GM19372 (cell line): ENCODE results near the gene HPGD.
"Not testable (repeated sequence)": the region's sequence is repeated elsewhere in the genome, so short reads cannot be mapped to it uniquely, and the experiment has no call there.

ENCODE experiments used
- ATAC-seq: cut with Tn5 transposase; IDR thresholded peaks from one replicate; pipeline ENCODE4 v1.9.1; 2021; ENCODE audit warnings: mild to moderate bottlenecking, low read depth, moderate library complexity; ENCODE audit not compliant: unreplicated experiment

HPGD gene

GRCh38 chr4:174528226-174528625 lies 5.9 kb upstream of the HPGD start:
- ATAC-seq: no peak

DNA sequence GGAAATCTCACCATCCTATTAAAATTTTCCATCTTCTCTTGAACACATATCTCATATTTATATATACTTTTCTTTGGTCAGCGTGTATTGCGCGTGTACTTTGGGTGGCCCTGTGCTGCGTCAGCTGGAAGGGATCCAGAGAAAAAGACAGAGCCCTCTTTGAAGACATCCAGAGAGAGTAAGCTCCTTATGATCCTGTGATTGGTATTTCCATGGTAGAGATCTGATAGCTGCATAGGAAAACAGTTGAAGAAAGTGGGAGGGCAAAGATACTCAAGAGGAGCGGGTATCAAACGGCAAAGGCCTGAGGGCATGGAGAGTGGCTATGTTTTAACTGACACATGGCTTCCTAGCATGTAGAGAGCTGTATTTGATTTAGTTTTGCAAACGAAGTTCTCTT lies 4.4 kb upstream of the HPGD start:
- no peak for ATAC-seq

DNA sequence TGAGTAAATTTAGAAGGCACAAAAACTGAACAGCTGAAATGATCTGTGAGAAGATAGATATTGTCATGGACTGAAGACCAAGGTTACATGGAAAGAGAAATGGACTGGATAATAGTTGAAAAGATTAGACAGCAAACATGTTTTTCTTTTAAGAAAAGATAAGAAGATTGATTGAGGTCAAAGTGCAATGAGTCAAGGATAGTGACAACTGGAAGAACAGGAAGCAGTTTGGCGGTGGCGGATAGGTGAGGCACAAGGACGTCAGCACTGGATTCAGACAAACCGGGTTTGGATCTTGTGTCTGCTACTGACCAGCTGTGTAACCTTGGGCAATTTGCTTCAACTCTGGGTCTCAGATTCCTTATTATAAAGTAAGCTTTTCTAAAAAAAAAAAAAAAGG lies 2.0 kb upstream of the HPGD start:
- ATAC-seq: no peak

- ATAC-seq: peak; percentile 5
Observed at GRCh38 chr4:174523025-174523693, 871 bp upstream of the HPGD start.

- peak; percentile 36 for ATAC-seq
Observed at GRCh38 chr4:174521800-174522182, 497 bp downstream of the HPGD start.

- ATAC-seq: no peak
Observed at GRCh38 chr4:174520660-174521059, 1.6 kb downstream of the HPGD start.

GRCh38 chr4:174517502-174518445 lies 4.5 kb downstream of the HPGD start:
- ATAC-seq: no peak

DNA sequence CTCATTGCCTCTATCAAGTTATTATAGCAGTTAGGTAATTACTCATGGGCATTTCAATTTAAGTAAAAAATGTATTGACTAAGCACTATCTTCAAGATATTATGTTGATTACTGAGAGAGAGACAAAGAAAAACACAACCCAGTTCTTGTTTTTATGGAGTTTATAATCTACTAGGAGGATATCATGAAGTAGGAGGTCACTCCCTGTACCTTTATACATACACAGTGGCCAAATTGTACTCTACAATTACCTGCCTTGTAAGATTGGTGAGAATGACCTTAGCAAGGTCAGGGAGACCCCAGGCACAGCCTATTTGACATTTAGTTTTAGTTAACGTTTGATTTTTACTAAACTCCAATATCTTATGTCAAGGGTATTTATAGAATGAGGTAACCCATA lies 5.5 kb downstream of the HPGD start:
- ATAC-seq: no peak

DNA sequence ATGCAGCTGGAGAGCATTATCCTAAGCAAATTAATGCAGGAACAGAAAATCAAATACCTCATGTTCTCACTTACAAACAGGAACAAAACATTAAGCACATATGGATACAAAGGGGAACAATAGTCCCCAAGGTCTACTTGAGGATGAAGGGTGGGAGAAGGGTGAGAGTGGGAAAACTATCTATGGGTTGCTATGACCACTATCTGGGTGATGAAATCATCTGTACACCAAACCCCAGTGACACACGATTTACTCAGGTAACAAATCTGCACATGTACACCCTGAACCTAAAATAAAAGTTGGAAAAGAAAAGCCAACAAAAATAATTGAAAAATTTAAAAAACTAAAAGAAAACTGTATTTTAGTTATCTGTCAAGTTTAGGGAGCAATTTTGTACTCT lies 5.9 kb downstream of the HPGD start:
- no peak for ATAC-seq

- ATAC-seq: no peak
Observed at GRCh38 chr4:174512745-174513144, 9.5 kb downstream of the HPGD start.

DNA sequence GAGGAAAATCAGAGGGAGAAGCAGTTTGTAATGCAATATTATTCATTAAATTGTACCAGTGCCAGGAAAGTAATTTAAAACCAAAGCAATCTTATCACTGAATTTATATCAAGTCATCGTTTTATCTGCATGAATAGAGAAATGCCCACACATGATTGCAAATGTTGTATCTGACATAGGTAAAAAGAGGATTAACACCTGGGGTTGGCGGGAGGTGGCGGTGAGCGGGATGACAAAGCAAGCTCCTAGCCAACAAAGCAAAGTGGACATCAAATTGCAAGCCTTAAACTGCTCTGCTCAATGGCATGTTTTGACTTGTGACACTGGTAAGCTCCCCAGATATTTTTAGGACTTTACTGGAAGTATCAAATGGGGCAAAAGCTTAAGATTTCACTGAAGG lies 16.4 kb downstream of the HPGD start:
- ATAC-seq: no peak

DNA sequence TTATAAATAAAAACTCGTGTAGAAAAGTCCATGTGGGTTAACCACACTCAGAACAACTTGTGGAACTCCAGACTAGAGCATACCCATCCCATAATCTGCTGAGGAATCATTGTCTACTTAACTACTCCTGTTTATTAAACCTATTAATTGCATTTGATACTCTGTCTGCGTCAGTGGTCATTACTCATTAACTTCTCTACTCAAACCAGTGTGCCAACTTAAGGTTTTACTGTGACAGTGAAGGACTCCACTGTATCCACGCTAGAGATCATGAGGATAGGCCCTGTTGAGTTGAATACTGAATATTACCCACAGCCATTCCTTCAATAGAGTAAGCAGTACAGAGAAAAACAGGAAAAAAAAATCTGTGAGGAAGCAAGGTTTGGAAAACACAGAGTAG lies 17.3 kb downstream of the HPGD start:
- ATAC-seq: no peak

- ATAC-seq: no peak
Observed at GRCh38 chr4:174503079-174503715, 19.1 kb downstream of the HPGD start.

DNA sequence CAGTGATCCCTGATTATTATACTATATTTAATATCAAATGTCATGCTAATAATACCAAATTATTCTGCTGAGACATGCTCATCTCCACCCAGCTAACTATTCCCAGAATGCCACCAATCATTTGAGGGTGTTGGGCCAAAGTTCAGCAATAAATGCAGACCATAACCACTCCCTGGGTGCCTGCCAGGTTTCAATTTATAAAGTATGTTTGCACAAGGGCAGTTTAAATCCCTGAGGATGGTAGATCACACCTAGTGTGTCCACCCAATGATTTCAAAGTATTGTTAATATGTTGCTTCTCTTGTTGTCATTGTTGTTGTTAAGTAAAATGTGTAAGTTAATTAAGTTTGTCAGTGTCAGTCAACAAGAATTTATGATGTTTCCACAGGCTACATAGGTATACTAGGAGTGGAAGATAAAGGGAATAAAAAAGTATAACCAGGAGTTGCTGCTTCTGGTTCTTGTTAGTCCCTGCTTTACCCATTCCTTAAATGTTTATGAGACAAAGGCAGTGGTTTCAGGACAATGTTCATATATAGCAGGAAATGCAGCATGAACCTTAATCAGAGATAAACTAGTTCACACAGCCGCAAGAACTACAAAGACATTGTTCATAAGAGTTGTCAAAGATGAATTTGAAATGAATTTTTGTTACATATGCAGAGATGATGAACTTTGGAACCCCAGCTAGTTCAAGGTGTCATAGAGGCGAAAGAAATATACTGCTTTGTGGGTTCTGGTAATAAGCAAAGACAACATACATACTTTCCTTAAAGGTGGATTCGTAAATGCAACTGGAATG lies 25.5 kb downstream of the HPGD start:
- no peak for ATAC-seq

GRCh38 chr4:174495626-174496025 lies 26.7 kb downstream of the HPGD start:
- ATAC-seq: no peak

- ATAC-seq: no peak
Observed at GRCh38 chr4:174494726-174495125, 27.6 kb downstream of the HPGD start.

GRCh38 chr4:174494146-174494545 lies 28.1 kb downstream of the HPGD start:
- no peak for ATAC-seq

- ATAC-seq: no peak
Observed at GRCh38 chr4:174490451-174490961, 31.8 kb downstream of the HPGD start.

GRCh38 chr4:174488368-174488767 lies 33.9 kb downstream of the HPGD start:
- ATAC-seq: not testable (repeated sequence)

DNA sequence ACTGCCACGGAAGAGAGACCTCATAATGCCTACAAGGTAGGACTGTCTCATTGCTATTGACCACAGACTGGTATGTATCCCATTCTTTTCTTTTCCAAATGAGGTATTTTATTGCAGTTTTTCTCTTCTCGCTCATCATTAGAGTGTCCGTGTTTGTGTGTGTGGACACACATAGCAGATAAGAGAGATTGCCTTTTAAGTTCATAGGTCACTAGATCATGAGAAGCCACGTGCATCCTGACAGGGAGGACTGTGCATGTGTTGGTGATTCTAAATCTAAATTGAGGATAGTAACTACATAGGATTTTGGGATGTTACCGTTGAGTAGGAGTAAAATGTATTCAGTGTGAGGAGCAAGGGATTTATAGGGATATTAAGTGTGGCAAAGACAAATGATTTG lies 37.3 kb downstream of the HPGD start:
- ATAC-seq: no peak
